HepG2 (cell line): Measurements from ENCODE around the gene AATF. TPM values are rescaled to one million over a fixed set of nuclear protein-coding genes. Genes with fewer than 3 reads are reported as not detected.

Experiments used
- HNRNPUL1 ChIP-seq: fragments of 200-400 bp; formaldehyde crosslinking; IDR thresholded peaks from 2 replicates; pipeline ENCODE4 v1.6.1; 2017; ENCODE audit warnings: low read depth, mild to moderate bottlenecking, low read length, moderate library complexity
- KAT7 ChIP-seq: IDR thresholded peaks from 2 replicates; pipeline ENCODE4 v1.6.1; 2018; ENCODE audit warnings: borderline replicate concordance, missing compliant biosample characterization
- NCOA1 ChIP-seq: sonication (generic); formaldehyde crosslinking; IDR thresholded peaks from 2 replicates; pipeline ENCODE4 v1.9.0; 2021; ENCODE audit warnings: missing genetic modification reagents
- NFATC3 ChIP-seq: sonication (generic); formaldehyde crosslinking; IDR thresholded peaks from 2 replicates; pipeline ENCODE4 v1.5.1; 2020; ENCODE audit warnings: mild to moderate bottlenecking, missing genetic modification reagents
- NR2F1 ChIP-seq, 2 experiments: fragments of 450-650 bp in 1 of 2; formaldehyde crosslinking in 1 of 2; IDR thresholded peaks; 2 replicates each; pipeline versions ENCODE4 v1.5.0 to v1.6.1; 2016 to 2020; ENCODE audit warnings: mild to moderate bottlenecking in 1 of 2, missing compliant biosample characterization in 1 of 2, missing genetic modification reagents in 1 of 2, moderate library complexity in 1 of 2
- NR2F6 ChIP-seq, 2 experiments: IDR thresholded peaks; 2 replicates each; pipeline ENCODE4 v1.6.1; 2016; ENCODE audit warnings: antibody characterized with exemption in 1 of 2, mild to moderate bottlenecking in 1 of 2
- PITX1 ChIP-seq: sonication (generic); formaldehyde crosslinking; IDR thresholded peaks from 2 replicates; pipeline ENCODE4 v1.5.1; 2020; ENCODE audit warnings: mild to moderate bottlenecking, missing genetic modification reagents
- PPARG ChIP-seq: conservative IDR thresholded peaks from 2 replicates; pipeline ENCODE4 v1.6.1; 2016; ENCODE audit warnings: missing biosample characterization, missing genetic modification reagents
- SIX1 ChIP-seq: sonication (generic); formaldehyde crosslinking; IDR thresholded peaks from 2 replicates; pipeline ENCODE4 v1.4.0; 2020; ENCODE audit warnings: missing genetic modification reagents, borderline replicate concordance
- TFE3 ChIP-seq: IDR thresholded peaks from 2 replicates; pipeline ENCODE4 v1.6.1; 2016
- TIGD3 ChIP-seq: sonication (generic); formaldehyde crosslinking; IDR thresholded peaks from 2 replicates; pipeline ENCODE4 v1.5.1; 2020; ENCODE audit warnings: mild to moderate bottlenecking, missing genetic modification reagents, borderline replicate concordance
- ZNF280D ChIP-seq: sonication (generic); formaldehyde crosslinking; IDR thresholded peaks from 2 replicates; pipeline ENCODE4 v1.5.1; 2020; ENCODE audit warnings: mild to moderate bottlenecking, missing genetic modification reagents
- ZNF333 ChIP-seq: sonication (generic); formaldehyde crosslinking; IDR thresholded peaks from 2 replicates; pipeline ENCODE4 v1.4.0; 2020; ENCODE audit warnings: mild to moderate bottlenecking, missing genetic modification reagents, borderline replicate concordance
- ZNF343 ChIP-seq: sonication (generic); formaldehyde crosslinking; IDR thresholded peaks from 2 replicates; pipeline ENCODE4 v1.4.0; 2020; ENCODE audit warnings: mild to moderate bottlenecking, missing genetic modification reagents
- ZNF569 ChIP-seq: sonication (generic); formaldehyde crosslinking; IDR thresholded peaks from 2 replicates; pipeline ENCODE4 v1.5.0; 2020; ENCODE audit warnings: mild to moderate bottlenecking, missing genetic modification reagents, moderate library complexity, borderline replicate concordance
- polyA plus RNA-seq, 8 experiments: library from polyadenylated mRNA; depleted of rRNA in 3 of 8; stranded (reverse) in 7 of 8; unstranded in 1 of 8; fragments of >200 nt; fragmentation: Illumina TruSeq in 4 of 8; extraction: Trizol in 4 of 8; gene quantifications; 2 replicates each; pipeline versions ENCODE4 v1.2.1 to v1.2.3, GENCODE V29; 2011 to 2016; ENCODE audit warnings: low read depth in 4 of 8, missing spikeins in 1 of 8, mixed read lengths in 1 of 8; ENCODE audit not compliant: insufficient read depth in 1 of 8
- total RNA-seq, 5 experiments: library from RNA; depleted of rRNA; stranded (reverse); fragments of >200 nt; fragmentation: Illumina TruSeq; extraction: Trizol; gene quantifications; 2 replicates each; pipeline ENCODE4 v1.2.3, GENCODE V29; 2016; ENCODE audit warnings: low read depth in 1 of 5
- TF ChIP-seq, protein P1 (sequence below): IDR thresholded peaks from 2 replicates; pipeline ENCODE4 v1.6.1; 2016; ENCODE audit warnings: low read depth
- TF ChIP-seq, protein P2 (sequence below): sonication (generic); formaldehyde crosslinking; IDR thresholded peaks from 2 replicates; pipeline ENCODE4 v1.5.0; 2020; ENCODE audit warnings: mild to moderate bottlenecking, low read depth, missing genetic modification reagents, borderline replicate concordance
- TF ChIP-seq, protein P3 (sequence below): sonication (generic); formaldehyde crosslinking; IDR thresholded peaks from 2 replicates; pipeline ENCODE4 v1.8.0; 2022; ENCODE audit warnings: mild to moderate bottlenecking, missing genetic modification reagents, moderate library complexity
- TF ChIP-seq, protein P4 (sequence below): sonication (generic); formaldehyde crosslinking; conservative IDR thresholded peaks from 2 replicates; pipeline ENCODE4 v1.8.0; 2022; ENCODE audit warnings: low read depth, missing genetic modification reagents

The AATF gene
- total and polyA plus RNA-seq, 2 of the 13 experiments (the other 11 are each of a cell fraction or from before 2014, with no cell fraction given), result 9.1 to 53.3 TPM

DNA sequence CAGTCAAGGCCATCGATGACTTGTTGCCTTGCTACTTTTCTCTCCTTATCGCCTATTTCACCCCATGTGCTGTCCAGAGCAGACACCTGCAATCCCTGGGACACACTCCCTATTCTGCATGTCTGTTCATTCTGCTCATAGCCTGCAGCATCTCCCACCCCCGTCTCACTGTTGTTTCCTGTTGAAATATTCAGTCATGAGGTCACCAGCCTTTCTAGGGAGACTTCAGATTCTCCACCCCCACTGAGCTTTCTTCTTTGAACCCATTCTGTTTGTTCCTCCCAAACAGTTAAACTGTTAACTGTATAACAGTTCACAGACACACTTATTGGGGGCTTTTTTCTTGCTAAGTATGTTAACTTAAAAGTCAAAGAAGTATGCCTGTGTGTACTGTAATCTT, 94.4 kb downstream of the AATF start (continued):
- no peak for TF ChIP-seq TIGD3 (CRISPR knock-in tag)
- TF ChIP-seq SIX1 (CRISPR knock-in tag), result no peak
- TF ChIP-seq, protein P1, sequence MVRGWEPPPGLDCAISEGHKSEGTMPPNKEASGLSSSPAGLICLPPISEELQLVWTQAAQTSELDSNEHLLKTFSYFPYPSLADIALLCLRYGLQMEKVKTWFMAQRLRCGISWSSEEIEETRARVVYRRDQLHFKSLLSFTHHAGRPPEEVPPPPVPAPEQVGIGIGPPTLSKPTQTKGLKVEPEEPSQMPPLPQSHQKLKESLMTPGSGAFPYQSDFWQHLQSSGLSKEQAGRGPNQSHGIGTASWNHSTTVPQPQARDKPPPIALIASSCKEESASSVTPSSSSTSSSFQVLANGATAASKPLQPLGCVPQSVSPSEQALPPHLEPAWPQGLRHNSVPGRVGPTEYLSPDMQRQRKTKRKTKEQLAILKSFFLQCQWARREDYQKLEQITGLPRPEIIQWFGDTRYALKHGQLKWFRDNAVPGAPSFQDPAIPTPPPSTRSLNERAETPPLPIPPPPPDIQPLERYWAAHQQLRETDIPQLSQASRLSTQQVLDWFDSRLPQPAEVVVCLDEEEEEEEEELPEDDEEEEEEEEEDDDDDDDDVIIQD, result peak; percentile 69; the same call in 1 of the 2 replicates
- TF ChIP-seq, protein P2, sequence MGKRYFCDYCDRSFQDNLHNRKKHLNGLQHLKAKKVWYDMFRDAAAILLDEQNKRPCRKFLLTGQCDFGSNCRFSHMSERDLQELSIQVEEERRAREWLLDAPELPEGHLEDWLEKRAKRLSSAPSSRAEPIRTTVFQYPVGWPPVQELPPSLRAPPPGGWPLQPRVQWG, result no peak
- TF ChIP-seq HNRNPUL1, result no peak
- TF ChIP-seq NFATC3 (CRISPR knock-in tag), result no peak
- TF ChIP-seq NR2F6 (IDR thresholded peaks at IDR 0.05), result no peak
- 0 out of 2 replicates have a peak, but pooled peaks have one; percentile 14 for TF ChIP-seq NR2F6 (CRISPR knock-in tag; IDR thresholded peaks at IDR 0.05)
- no peak for TF ChIP-seq NR2F1 (CRISPR knock-in tag; IDR thresholded peaks at IDR 0.05)
- no peak for TF ChIP-seq PITX1
- TF ChIP-seq, protein P3, sequence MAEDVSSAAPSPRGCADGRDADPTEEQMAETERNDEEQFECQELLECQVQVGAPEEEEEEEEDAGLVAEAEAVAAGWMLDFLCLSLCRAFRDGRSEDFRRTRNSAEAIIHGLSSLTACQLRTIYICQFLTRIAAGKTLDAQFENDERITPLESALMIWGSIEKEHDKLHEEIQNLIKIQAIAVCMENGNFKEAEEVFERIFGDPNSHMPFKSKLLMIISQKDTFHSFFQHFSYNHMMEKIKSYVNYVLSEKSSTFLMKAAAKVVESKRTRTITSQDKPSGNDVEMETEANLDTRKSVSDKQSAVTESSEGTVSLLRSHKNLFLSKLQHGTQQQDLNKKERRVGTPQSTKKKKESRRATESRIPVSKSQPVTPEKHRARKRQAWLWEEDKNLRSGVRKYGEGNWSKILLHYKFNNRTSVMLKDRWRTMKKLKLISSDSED (CRISPR knock-in tag), result no peak
- TF ChIP-seq ZNF280D (CRISPR knock-in tag), result no peak
- no peak for TF ChIP-seq ZNF343
- no peak for TF ChIP-seq KAT7
- TF ChIP-seq ZNF569 (CRISPR knock-in tag), result no peak
- TF ChIP-seq ZNF333 (CRISPR knock-in tag), result no peak
- TF ChIP-seq NCOA1 (CRISPR knock-in tag), result no peak
- peak; percentile 67; the same call in 1 of the 2 replicates for TF ChIP-seq TFE3 (CRISPR knock-in tag)
- TF ChIP-seq PPARG, result peak; percentile 63; the same call in 1 of the 2 replicates
- TF ChIP-seq, protein P4, sequence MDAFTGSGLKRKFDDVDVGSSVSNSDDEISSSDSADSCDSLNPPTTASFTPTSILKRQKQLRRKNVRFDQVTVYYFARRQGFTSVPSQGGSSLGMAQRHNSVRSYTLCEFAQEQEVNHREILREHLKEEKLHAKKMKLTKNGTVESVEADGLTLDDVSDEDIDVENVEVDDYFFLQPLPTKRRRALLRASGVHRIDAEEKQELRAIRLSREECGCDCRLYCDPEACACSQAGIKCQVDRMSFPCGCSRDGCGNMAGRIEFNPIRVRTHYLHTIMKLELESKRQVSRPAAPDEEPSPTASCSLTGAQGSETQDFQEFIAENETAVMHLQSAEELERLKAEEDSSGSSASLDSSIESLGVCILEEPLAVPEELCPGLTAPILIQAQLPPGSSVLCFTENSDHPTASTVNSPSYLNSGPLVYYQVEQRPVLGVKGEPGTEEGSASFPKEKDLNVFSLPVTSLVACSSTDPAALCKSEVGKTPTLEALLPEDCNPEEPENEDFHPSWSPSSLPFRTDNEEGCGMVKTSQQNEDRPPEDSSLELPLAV, result no peak
